NCI-H2171 (cell line): ENCODE measurements around the gene ABCA1.

Experiments used
- DNase-seq: peaks from one replicate; lab custom pipeline; 2025; lab: John Stamatoyannopoulos, UW

The ABCA1 gene

DNA sequence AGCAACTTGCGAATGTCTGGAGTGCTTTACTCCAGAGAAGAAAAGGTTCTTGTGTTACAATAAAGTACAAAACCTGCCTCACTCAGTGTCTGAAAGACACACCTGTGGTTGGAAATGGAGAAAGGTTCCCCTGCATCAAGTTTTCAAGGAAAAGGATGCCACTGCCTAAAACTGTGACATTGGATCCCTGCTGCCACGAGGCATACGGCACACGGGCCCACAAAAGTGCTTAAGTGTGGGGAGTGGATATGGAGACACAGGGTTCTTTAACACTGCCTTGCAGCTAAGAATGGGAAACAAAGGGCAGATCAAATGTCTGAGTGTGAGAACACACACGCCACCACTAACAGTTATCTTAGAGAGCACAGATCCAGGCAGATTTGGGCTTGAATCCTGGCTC, 89.0 kb downstream of the ABCA1 start:
- no peak for DNase-seq

DNA sequence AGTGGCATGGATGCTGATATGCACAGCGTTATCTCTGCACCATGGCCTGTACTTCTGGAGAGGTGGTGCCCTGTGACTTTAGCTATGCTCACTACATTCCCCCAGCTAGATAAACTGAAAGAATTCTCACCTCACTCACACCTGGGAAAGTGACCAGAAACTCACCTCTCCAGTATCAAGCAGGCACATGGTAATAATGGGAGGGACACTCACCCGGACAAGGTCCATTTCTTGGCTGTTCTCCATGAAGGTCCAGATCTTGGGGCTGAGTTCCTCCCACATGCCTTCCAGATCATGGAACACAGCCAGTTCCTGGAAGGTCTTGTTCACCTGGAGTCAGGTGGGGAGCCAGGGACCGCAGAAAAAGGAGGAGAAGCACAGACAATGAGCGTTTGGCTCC, 91.2 kb downstream of the ABCA1 start:
- no peak for DNase-seq

DNA sequence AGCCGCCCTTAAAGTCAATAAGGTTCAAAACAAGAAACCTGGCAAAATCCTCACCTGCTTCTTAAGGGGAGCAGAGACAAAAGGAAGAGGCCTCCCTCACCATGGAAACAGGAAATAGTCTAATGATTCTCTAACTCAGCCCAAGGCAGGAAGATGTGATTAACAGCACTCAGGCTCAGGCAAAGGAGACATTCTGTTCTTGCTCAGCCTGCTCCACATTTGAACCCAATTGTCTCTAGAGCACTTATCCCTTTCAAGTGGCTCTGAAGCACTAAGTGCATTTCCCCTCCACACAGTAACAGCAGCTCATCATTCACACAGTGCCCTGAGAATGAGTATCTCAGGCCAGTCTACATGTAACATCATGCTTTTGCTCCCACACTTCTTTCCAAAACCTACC, 91.7 kb downstream of the ABCA1 start:
- no peak for DNase-seq

DNA sequence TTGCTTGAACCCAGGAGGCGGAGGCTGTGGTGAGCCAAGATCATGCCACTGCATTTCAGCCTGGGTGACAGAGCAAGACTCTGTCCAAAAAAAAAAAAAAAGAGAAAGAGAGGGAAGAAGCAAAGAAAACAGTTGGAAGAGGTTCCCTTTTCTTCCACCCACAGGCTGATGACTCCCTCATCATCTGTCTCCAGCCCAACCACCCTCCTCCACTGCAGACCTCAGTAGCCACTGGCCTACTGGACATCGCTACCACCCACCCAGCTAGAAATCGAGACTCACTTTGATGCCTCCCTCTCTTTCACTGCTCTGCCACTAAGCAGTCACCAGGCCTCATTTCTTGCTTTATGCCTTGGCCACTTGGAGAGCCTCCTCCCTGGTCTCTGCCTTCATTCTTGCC, 92.8 kb downstream of the ABCA1 start:
- DNase-seq: no peak

DNA sequence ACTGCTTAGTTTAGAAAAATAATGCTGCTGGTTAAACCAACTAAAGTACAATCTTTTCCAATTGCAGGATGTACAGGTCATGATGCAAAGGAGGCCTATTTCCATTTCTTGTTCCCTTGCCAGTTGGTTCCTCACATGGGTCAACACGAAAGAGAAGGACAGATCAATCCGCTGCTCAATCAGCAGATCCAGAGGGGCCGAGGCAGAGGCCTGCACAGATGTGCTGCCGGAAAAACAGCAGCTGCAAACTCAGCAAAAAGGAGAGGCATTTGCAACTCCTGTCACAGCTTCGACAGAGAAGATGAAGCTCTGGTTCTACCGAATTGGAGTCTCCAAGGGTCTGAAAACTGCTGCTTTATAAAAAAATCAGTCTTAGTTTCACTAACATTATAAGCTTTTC, 94.3 kb downstream of the ABCA1 start:
- DNase-seq: no peak

DNA sequence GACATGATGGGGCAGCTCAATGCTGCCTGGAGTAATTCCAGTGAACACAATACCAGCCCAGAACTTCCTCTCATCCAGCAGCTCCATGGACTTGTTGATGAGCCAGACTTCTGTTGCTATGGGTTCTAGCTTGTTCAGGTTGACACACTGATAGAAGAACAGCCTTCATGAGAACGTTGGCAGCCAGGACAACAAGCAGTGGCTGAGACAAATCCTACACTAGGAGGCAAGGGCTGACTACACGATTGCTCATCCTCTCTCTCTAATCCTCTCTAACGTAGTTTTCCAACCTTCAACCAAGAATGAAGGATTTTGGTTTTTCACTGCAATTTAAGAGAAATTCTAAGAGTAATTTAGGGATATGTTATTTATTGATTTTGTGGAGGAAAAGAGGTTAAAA, 96.3 kb downstream of the ABCA1 start:
- DNase-seq: no peak

DNA sequence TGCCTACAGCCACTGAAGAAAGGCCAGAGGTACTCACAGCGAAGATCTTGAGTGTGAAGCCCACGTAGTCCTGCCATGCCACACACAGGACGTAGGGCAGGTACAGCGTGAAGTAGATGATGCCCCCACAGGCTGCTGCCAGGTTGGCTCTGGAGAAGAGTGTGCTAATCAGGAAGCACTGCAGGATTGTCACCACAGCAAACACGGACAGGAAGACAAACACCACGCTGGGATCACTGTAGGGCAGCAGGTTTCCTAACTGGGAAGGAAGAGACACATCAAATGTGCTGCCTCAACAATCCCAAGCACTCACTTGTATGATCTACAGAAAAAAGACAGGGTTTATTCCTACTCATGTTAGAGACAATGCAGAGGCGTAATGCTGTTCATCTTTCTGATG, 101.0 kb downstream of the ABCA1 start:
- DNase-seq: no peak

DNA sequence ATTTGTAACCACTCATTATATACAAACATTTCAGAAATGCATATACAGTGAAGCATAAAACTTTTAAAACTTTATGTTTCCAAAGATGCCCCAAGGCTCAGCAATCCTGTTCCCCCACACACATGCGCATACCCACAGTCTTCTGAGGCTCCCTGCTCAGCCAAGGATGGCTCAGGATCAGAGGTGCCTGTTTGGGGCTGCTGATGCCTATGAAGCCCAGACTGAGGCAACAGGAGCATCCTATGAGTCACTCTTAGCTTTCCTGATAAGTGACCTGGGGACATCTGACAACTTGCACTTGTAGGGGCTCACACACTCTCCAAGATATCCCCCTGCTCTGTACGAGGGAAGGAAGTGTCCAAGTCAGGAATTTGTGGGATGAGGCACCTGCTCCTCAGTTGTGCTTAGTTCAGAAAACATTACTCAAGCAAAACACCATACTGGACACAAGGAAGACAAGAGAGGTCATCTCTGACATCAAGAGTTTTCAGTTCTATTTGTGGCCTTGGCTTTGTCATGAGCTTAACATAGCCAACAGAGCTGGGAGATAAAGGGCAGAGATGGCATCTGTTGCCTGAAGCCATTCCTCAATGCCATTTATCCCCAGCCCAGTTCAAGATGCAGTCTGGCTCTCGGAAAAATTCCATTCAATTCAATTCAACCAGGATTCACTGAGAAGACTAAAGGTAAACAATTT, 101.7 kb downstream of the ABCA1 start:
- DNase-seq: no peak

DNA sequence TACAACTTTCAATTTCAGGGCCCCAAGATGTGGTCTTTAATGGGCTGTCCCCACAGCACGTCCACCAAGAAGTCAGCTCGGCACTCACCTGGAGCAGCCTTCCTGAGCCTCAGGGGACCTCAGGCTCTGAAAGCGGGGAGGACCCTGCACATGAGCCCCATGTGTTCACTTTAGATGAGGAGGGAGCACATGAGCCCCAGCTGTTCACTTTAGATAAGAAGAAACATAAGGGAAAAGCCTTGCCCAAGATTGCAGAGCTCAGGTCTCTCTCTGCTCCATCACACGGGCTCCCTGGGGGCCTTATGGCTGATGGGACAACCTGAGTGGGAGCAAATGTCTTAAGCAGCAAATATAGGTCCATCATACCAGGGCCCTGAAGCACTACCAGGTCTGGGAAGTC, 107.6 kb downstream of the ABCA1 start:
- DNase-seq: peak; percentile 71

DNA sequence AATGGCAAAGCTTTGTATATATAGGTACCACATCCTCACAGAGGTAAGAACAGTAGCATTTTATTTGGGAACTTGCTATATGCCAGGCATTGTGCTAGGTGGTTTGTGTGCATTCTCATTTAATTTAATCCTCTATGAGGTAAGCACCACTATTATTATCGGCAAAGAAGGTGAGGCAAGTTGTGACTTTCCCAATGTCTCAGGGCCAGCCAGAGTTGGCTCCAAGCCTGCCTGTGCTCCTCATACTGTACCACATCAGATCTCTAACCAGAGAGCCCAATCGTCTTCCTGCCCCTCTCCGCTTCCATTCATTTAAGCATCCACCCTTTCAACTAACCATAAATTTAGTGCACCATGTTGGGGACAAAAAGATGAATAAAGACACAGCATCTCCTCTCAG, 108.9 kb downstream of the ABCA1 start:
- no peak for DNase-seq

DNA sequence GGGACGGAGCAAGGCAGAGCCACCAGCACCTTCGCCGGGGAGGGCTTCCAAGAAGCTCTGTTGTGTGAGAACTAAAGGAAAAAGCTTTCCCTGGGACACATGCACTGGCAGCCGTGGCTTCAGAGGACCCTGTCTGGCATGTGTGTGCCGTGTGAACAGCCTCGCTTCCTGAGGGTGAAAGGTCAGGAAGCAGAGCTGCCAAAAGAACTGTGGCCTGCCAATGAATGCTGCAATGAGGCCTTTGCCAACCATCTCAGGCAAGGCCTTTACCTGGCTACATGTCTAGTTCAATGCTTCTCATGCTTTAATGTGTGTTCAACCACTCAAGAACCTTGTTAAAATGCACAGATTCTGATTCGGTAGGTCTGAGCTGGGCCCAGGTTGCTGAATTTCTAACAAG, 110.5 kb downstream of the ABCA1 start:
- DNase-seq: no peak

DNA sequence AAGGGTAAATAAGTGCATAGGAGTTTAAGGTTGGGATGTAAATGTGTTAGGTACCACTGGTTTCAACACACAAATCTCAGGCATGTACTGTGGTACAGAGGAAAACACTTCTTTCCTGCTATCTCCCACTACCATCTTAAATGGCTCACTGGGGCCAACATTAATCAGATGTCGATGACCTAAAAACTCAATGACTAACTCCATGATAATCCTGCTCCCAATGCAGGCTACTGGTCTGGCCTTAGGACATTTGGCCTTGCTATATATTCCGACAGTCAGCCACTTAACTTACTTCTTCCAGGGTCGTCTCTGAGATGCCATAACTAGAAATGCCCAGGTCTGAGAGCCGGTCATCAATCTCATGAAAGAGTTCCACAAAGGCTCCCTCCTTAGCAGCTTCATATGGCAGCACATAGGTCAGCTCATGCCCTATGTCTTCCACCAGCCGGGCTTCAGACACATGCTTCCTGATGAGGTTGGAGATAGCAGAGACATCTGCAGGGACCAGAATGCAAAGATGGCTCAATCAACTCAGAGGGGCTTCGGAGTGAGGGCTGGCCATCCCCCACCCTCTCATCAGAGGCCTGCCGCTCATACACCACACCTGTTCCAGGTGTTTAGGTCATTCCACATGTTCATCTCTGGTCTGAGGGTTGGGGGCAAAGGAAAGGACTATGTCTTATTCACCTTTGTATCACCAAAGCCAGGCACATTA, 111.9 kb downstream of the ABCA1 start:
- DNase-seq: no peak

DNA sequence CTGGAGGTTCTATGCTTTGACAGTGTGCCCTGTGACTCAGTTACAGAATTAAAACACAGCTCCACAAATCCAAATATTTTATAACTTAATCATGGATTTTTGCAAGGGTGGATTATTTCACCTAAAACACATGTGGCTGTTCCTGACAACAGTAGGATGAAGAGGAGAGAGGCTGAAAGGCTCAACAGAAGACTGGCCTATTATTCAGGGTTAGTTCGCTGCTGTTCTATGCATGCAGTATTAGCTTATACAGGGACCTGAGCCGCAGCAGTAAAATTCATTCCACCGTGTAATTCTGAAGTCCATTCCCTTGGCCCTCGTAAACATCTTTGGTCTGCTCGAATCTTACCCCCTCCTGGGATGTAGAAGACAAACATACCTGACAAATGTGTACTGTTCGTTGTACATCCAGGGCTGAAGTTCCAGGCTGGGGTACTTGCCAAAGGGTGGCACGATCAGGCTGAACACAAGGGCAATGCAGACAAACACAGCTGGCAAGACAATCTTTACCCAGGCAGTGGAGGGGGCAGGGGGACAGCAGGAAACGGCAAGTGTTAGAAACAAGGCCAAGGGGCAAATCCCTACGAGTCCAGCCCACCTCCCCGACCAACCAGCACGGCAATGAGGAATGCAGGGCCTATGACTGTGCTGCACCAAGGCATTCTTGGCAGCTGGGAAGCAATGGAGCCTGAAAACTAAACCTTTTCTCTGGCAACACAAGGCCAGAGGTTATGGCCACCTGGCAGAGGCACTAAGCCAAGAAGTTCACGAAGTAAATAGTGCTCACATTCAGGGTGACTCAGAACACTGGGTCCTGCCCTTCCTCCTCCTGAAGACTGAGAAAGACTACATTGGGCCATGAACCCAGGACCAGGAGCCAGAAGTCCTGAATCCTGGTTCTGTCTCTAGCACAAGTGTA, 117.3 kb downstream of the ABCA1 start:
- peak; percentile 29 for DNase-seq

DNA sequence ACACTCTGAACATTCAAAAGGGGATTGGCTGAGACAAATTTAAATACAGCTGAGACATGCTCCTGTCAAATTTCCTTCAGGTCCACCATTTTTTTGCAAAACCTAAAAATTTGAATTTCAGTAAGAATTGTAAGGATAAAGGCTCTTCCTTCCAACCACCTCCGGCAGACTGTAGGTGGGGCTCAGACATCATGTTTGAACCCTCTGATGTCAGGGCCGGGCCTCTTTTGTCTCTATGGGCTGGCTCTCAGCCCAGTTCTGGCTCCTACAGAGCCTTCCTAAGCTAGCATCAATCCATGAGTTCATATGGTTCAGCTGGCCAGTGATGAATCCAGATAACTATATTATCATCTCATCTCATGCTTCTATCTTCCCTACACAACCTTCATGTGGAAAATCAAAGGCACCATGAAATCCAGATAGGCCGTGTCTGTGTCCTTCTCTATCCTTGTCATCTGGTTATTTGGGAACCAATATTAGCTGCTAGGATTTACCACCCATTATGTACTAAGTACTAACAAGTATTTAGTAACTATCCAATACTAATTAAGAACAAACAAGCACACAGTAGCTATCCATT, 119.8 kb downstream of the ABCA1 start:
- no peak for DNase-seq

DNA sequence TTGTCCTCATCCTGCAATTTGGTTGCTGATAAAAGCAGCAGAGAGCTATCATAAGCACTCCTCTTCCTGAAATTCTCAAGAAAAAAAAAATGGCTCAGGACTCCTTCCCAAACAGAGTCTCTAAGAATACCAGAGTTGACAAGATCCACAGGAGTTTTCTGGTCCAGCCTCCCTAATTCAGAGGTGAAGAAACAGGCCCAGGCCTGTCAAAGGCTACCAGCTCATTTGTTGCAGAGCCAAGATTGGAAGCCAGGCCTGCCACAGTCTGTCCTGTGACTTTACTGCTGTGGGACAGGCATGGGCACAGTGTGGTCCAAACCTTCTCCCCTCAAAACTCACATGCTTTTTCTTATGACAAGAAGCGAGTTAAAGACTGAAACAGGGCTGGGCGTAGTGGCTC, 122.5 kb downstream of the ABCA1 start:
- DNase-seq: no peak

DNA sequence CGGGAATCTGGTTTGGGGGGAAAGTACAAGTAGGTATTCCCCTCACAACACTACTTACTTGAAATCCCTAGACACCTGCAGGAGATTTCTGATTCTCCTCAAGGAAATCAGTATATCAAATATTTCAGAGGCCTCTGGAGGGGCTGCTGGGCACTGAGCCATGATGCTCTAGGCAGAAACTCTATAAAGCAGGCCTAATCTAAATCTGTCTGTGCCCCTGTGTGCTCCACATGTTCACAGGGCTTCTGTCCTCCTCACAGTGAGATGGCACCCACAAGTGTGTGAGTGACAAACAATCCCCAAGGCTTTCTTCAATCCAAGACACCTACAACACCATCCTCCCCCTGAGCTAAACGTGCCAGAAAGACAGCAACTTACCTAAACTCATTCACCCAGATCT, 125.0 kb downstream of the ABCA1 start:
- no peak for DNase-seq

DNA sequence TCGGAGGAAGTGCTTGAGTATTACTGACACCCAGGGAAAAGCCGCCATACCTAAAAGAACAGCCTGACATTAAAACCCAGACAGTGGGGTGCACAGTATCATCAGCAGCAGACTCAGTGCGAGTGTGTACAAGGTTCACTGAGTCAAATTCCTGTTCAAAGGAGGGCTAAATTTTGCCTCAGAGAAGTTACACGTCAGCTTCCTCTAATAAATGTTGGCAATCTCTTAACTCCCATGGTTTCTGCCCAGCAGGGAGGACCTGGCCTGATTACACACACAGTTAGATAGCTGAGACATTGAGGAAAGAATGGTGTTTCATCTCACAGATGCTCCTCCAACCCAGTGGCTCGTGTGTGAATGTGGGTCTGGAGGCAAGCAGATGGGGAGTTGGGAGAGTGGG, 125.8 kb downstream of the ABCA1 start:
- no peak for DNase-seq

DNA sequence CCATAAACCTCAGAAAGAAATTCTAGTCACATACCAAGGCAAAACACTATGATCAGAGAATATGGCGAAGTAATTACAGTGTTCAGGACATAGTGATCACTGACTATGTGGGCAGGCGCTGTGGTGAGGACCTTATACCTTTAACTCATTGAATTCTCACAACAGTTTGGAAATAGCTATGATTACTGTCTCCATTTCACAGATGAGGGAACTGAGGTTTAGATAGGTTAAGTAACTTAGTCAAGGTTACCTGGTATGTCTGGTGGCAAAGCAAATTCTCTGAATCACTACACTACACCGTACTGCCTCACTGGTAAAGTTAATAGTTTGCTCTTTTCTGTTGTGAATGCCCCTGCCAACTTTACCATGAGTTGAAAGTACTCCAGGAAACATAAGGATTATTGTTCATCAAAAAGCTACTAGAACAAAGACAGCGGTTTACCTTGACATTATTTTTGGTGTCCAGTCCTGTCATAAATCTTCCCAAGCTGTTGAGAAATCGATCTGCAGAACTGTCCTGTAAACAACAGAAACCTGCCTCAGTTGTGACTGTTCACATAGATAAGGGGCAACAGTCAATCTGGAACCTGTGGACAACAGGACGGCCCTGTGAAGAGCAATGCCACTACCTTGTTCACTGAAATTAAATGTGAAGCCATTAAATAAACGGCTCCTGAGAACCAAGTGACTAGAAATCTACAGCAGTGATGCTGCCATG, 127.7 kb downstream of the ABCA1 start:
- no peak for DNase-seq

DNA sequence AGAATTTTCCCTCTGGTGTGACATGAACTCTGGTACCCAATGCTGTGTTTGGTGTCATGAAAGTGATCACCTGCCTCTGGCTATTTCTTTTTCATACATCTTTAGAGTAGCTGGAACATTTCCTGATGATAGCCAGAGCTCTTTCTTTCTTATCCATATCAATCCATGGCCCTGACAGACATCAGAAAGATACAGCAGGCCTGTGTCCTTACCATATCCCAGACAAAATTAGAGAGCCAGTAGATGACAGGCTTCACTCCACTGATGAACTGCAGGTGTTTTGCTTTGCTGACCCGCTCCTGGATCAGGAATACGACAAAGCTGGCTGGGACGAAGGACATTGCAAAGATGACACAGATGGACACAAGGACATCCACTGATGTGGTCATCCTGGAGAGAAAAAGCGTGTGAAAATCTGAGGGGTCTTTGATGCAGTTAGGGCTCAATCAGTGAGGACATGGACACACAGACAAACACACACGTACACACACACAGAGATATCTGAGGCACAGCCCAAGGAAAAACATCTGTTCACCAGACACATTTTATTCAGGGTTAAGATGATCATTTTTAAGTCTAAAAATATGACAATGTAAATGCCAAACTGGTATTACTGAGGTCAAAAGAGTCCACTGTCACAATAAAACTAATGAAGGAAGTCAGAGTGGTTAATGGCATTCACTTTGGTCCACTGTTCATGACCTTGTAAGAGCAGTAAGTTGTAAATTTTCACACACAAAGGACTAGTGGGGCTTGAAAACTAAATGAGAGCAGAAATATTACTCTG, 129.6 kb downstream of the ABCA1 start:
- no peak for DNase-seq

DNA sequence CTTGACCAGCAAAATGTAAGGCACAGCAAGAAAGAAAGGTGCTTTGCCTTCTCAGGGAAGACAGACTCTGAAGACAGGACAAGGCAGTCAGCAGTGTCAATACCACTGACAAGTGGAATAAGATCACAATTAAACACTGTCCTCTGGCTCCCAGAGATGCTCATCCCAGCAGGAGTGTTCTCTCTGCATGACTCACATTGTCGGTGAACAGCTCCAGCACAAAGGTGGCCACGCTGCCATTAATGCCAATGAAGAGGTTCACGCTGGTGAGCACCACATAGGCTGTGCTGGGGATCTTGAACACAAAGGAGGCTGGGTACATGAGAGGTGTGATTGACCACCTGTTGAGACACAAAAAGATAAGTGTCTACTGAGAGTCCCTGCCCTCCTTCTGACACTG, 132.1 kb downstream of the ABCA1 start:
- DNase-seq: no peak

DNA sequence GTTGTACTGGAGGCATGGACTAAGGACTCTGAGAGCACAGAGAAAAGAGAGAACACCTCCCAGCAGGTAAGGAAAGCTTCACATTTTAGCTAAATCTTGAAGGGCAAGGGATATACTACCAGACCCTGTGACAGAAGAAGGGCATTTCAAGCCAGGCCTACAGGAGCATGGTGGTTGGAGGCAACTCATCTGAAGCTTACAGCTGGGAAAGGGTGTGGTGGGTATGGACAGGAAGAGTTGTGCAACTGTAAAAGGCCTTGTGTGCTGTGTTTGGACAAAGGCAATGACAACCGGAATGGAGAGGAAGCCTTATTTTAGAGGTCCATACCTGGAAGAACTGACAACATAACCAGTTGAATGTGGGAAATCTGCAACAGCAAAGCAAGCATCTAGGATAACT, 132.9 kb downstream of the ABCA1 start:
- no peak for DNase-seq
